ENCODE data around the gene RABGGTA.

The RABGGTA gene

DNA sequence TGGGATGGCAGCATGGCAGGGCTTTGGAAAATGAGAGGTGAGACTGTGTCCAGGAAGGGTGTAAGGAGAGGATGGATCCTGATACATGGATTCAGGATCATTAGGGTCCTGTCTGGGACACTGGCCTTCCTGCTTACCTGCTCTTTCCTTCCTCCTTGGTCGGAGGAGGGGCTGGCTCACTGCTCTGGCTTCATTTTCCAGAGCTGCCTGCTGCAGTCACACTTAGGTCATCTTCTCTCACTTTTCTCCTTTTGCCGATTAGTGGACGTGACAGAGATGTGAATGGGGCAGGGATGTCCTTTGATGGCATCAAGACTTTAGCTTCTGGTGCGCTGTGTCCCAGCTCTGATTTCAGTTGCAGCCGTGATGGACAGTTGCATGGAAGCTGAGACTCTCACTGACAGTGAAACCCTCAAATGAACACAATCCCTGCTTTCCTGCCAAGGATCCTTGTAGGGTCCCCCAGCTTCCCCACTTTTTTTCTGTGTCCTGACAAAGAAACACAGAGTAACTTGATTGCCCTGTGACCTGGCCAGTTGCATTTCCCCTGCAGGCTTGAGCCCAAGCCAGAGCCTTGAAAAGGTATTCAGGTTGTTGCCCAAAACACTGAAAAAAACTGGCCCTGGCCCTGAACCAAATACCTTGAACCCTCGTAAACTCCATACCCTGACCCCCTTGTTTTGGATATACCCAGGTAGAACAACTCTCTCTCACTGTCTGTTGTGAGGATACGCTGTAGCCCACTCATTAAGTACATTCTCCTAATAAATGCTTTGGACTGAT lies 37.1 kb upstream of the RABGGTA start:
- Histone ChIP-seq H3F3A (ENCODE audit: insufficient read depth, low read length) (peaks cover 5% of the 10 kb centered on the region; the same call in 1 of the 2 replicates), H4K20me1 (ENCODE audit: insufficient read depth, low read length) (no peaks in the 10 kb centered on the region), H2AFZ (ENCODE audit: low read length) (no peak overlapping the region), H3K27me3 (replicated peaks; ENCODE audit: insufficient read depth, low read length) (no peaks in the 10 kb centered on the region), H3K27ac (ENCODE audit: low read length) (no peak overlapping the region), H3K36me3 (replicated peaks; ENCODE audit: insufficient read depth, low read length) (no peaks in the 10 kb centered on the region), H3K9me3 (replicated peaks; ENCODE audit: insufficient read depth, low read length) (no peaks in the 10 kb centered on the region), H3K4me2 (ENCODE audit: low read depth, low read length) (no peak overlapping the region), H3K9ac (ENCODE audit: low read length) (no peak overlapping the region), H3K79me2 (ENCODE audit: low read length) (peaks cover 19% of the 10 kb centered on the region; the same call in 1 of the 2 replicates), H3K9me2 (replicated peaks; ENCODE audit: insufficient read depth, low read length) (no peaks in the 10 kb centered on the region), H3K4me1 (ENCODE audit: low read length) (peaks cover 24% of the 10 kb centered on the region), H3K4me3 (ENCODE audit: low read length) (no peak overlapping the region)
- no peak for TF ChIP-seq EZH2 (optimal IDR thresholded peaks at IDR 0.05; ENCODE audit: low read depth, low read length)
- TF ChIP-seq CTCF (IDR thresholded peaks at IDR 0.05; ENCODE audit: low read length) = no peak
- no peak for TF ChIP-seq EZH2phosphoT487 (IDR thresholded peaks at IDR 0.05; ENCODE audit: low read length)
- no peak for DNase-seq

DNA sequence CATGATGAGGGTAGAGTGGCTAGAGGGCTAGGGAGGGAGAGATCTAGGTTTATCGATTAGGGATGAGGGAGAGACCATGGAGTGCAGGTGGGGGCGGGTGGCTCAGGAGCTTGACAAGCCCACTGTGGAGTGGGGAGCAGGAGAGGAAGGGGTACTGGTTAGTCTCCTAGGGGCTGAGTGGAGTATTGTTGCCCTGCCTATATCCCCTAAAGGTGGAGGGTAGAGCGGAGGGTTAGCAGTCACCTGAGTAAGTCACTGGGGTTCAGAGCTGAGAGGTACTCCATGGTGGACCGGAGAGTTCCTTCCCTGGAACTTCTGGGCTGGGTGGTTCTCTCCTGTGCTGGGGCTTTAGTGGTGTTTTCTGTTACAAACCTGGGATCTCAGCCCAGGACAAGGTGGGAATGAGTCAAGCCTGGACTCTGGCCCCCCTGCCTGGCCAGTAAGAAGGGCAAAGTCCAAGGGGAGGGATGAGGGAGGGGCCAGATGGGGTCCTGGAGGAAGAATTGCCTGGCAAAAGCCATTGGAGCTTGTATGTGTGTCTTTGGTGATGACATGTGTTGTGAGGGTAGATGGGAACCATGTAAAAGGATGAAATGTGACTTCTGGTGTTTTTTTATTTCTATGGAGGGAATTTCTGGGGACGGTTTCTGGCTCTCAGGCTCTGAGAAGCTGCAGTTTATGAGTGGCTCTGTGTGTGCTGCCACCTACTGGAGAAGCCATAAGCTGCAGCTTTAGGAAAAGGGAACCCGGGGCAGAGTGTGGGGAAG lies 36.4 kb upstream of the RABGGTA start, which contains the start of gene CIDEB:
Gene CIDEB (minus strand): TSS at position 403 of the 767 bp plus-strand sequence. CDS start 119 bp downstream, at position 284.
- H4K20me1 ChIP-seq (ENCODE audit: insufficient read depth, low read length) = no peaks in the 10 kb centered on the region
- peaks cover 19% of the 10 kb centered on the region; the same call in 1 of the 2 replicates for H3K79me2 ChIP-seq (ENCODE audit: low read length)
- H2AFZ ChIP-seq (ENCODE audit: low read length) = no peak within 1 kb of the TSS
- H3K27me3 ChIP-seq (replicated peaks; ENCODE audit: insufficient read depth, low read length) = no peaks in the 10 kb centered on the region
- no peak within 1 kb of the TSS for H3K4me3 ChIP-seq (ENCODE audit: low read length)
- no peaks in the 10 kb centered on the region for H3K9me3 ChIP-seq (replicated peaks; ENCODE audit: insufficient read depth, low read length)
- no peak within 1 kb of the TSS for H3K4me2 ChIP-seq (ENCODE audit: low read depth, low read length)
- DNase-seq = peak; percentile 15
- H3K4me1 ChIP-seq (ENCODE audit: low read length) = peaks cover 17% of the 10 kb centered on the region
- no peaks in the 10 kb centered on the region for H3K9me2 ChIP-seq (replicated peaks; ENCODE audit: insufficient read depth, low read length)
- H3K9ac ChIP-seq (ENCODE audit: low read length) = no peak within 1 kb of the TSS
- no peak within 1 kb of the TSS for H3K27ac ChIP-seq (ENCODE audit: low read length)
- H3F3A ChIP-seq (ENCODE audit: insufficient read depth, low read length) = peaks cover 5% of the 10 kb centered on the region; the same call in 1 of the 2 replicates
- no peaks in the 10 kb centered on the region for H3K36me3 ChIP-seq (replicated peaks; ENCODE audit: insufficient read depth, low read length)
- no peak for TF ChIP-seq EZH2 (optimal IDR thresholded peaks at IDR 0.05; ENCODE audit: low read depth, low read length)
- peak; percentile 73 for TF ChIP-seq CTCF (IDR thresholded peaks at IDR 0.05; ENCODE audit: low read length)
- no peak for TF ChIP-seq EZH2phosphoT487 (IDR thresholded peaks at IDR 0.05; ENCODE audit: low read length)

- peaks cover 5% of the 10 kb centered on the region; the same call in 1 of the 2 replicates for H3F3A ChIP-seq (ENCODE audit: insufficient read depth, low read length)
- no peaks in the 10 kb centered on the region for H3K36me3 ChIP-seq (replicated peaks; ENCODE audit: insufficient read depth, low read length)
- no peak overlapping the region for H3K4me3 ChIP-seq (ENCODE audit: low read length)
- H3K27ac ChIP-seq (ENCODE audit: low read length) = no peak overlapping the region
- peaks cover 12% of the 10 kb centered on the region for H3K4me1 ChIP-seq (ENCODE audit: low read length)
- no peaks in the 10 kb centered on the region for H3K9me2 ChIP-seq (replicated peaks; ENCODE audit: insufficient read depth, low read length)
- H4K20me1 ChIP-seq (ENCODE audit: insufficient read depth, low read length) = no peaks in the 10 kb centered on the region
- H2AFZ ChIP-seq (ENCODE audit: low read length) = no peak overlapping the region
- TF ChIP-seq EZH2 (optimal IDR thresholded peaks at IDR 0.05; ENCODE audit: low read depth, low read length) (no peak), EZH2phosphoT487 (IDR thresholded peaks at IDR 0.05; ENCODE audit: low read length) (no peak), CTCF (IDR thresholded peaks at IDR 0.05; ENCODE audit: low read length) (no peak)
- DNase-seq = no peak
- no peaks in the 10 kb centered on the region for H3K9me3 ChIP-seq (replicated peaks; ENCODE audit: insufficient read depth, low read length)
- no peak overlapping the region for H3K4me2 ChIP-seq (ENCODE audit: low read depth, low read length)
- H3K27me3 ChIP-seq (replicated peaks; ENCODE audit: insufficient read depth, low read length) = no peaks in the 10 kb centered on the region
- H3K9ac ChIP-seq (ENCODE audit: low read length) = no peak overlapping the region
- peaks cover 19% of the 10 kb centered on the region; the same call in 1 of the 2 replicates for H3K79me2 ChIP-seq (ENCODE audit: low read length)
Measured at GRCh38 chr14:24307156-24307574, 35.8 kb upstream of the RABGGTA start.
